ENCODE results near the gene RFFL. TPM values are rescaled to one million over a fixed set of nuclear protein-coding genes. Genes with fewer than 3 reads are reported as not detected.

RFFL gene
- polyA plus RNA-seq, 12 donors: 7.5 to 22.6 (median 9.8) TPM; not detected in 1

DNA sequence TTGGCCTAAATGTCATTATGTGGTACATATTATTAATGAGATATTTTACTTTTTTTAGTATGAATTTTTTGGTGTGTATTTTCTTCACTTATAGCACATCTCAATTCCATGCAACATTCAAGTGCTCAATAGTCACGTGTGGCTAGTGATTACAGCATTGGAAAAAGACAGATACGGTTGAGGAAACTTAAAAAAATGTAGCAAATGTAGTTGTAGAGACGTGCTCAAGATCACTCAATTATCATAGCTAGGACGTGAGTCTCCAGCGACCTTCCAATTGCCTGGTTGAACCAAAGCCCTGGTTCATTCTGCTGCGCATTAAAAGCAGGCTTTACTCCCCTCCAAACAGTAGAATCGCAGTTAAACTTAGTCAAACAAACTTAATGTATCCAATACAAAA is 84.4 kb downstream of the RFFL start:
- no peak for DNase-seq

DNA sequence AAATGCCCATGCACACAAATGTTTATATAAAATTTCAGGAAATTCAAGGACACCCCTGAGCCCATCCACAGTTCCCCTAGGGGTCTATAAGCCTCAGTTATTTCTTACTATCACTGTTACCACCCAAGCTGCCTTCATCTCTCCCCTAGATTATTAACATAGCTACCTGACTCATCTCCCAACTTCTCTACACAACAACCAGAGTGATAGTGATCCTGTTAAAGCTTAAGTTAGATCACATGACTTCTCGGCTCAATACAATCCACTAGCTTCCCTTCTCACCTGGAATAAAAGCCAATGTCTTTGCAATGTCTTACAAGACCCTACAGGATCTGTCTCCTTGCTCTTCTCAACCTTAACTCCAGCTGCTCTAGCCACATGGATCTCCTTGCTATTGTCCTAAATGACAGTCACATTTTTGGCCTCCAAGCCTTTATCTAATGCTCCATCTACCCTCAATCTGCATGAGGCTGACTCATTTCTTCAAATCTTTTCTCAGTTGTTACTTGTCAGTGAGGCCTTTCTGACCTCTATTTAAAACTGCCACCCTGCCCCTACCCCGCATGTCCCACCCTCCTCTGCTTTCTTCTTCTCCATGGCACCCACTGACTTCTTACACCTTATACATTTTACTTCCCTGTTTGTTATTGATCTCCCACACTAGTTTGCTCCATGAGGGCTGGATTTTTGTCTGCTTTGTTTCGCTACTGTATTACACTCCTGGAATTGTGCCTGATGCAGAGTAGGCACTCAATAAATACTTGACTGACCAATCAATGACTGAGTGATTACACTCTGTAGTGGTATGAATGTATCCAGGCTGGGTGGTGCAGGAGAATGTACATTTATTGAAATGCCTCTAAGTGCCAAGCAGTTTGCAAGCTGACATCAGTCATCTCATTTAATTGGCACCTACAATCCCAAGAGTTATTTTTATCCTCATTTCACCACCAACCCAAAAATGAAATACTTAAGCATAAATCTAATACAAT is 88.4 kb downstream of the RFFL start:
- DNase-seq: no peak

DNA sequence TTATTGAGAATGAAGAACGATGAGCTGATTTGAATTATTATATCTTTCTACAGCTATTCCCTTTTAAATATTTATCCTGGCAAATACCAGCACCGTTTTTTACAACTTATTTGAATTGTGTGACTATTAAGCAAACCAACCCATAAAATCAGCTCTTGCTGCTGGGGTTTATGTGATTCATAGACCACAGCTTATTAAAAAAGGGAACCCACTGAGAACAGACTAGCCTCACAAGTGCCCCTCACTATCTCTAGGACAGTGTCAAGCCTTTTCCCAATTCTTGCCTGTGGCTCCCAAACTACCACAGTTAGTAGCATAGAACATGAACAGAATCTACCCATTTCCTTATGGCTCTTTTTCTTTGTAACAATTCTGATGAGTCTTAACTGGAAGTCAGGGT is 89.3 kb downstream of the RFFL start:
- no peak for DNase-seq

DNA sequence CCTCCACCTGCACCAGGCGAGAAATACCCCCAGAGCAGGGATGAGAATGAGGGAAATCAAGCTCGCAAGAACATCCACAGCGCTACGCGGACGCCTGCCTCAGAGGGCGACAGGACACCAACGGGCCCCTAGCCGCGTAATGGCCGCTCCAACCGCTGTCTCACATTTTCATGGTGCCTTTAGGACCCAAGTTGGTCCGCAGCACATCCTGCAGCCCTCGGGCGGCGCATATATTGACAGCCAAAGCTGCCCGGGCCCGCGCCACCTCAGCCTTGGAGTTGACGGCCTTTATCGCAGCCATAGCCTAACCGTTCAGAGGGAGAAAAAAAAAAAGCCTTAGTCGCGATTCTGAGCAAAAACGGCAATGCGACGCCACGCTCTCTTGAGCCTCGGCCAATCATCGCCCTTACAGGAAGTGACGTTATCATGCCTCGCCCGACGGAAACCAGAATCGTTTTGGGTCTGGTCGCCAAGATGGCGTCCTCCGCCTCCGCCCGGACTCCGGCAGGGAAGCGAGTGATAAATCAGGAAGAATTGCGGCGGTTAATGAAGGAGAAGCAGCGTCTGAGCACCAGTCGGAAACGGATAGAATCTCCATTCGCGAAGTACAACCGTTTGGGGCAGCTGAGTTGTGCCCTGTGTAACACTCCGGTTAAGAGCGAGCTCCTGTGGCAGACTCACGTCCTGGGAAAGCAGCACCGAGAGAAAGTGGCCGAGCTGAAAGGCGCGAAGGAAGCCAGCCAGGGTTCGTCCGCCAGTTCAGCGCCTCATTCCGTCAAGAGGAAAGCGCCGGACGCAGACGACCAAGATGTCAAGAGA is 102.2 kb downstream of the RFFL start, which contains the start of the genes CCT6B and ZNF830:
Gene CCT6B, minus strand, starts transcription at position 368 of the 819 bp plus-strand sequence. Its CDS starts 67 bp downstream, at position 301.
Gene ZNF830, plus strand, starts transcription at position 448 of the 819 bp plus-strand sequence. Its CDS starts 27 bp downstream, at position 475.
- peak; percentile 98 for DNase-seq

DNA sequence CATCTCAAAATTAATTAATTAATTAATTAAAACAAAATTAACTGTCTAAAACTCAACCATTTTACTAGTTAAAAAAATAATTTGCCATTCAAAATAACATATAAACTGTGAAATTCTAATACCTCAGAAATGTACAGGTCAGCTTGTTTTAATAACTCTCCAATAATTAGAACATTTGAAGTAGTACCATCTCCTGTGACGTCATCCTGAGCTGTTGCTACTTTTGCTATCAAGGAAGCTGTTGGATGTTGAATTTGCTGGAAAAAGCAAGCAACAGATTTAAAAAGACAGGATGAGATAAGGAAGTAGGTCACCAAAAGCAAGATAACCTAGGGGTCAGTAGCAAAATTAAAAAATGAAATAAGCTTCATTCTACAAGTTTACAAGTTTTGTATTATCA is 105.1 kb downstream of the RFFL start:
- DNase-seq: no peak

Other genes with a start within 250 kb of the RFFL start
- gene CCT6B, start 102.2 kb downstream of the RFFL start, polyA plus RNA-seq (ENCODE audit: insufficient read length in 12 of 12): 1 to 10 TPM in 10 of 12 donors, not detected in 2; 1.3 to 3.8 (median 2.3) TPM
- gene ZNF830, start 102.2 kb downstream of the RFFL start, polyA plus RNA-seq (ENCODE audit: insufficient read length in 12 of 12): 10 to 100 TPM in 9 of 12 donors, 1 to 10 TPM in 2, not detected in 1; 7.9 to 17.2 (median 13.0) TPM
- 10 to 100 TPM in 11 of 12 donors, not detected in 1; 18.3 to 30.6 (median 22.8) TPM for gene LIG3, start 83.2 kb downstream of the RFFL start, polyA plus RNA-seq (ENCODE audit: insufficient read length in 12 of 12)
- 1 to 10 TPM in 11 of 12 donors, not detected in 1; 4.9 to 9.6 (median 6.0) TPM for gene RAD51D, start 56.2 kb upstream of the RFFL start, polyA plus RNA-seq (ENCODE audit: insufficient read length in 12 of 12)
- gene FNDC8, start 57.9 kb upstream of the RFFL start, polyA plus RNA-seq (ENCODE audit: insufficient read length in 12 of 12): under 1 TPM in 2 of 12 donors, not detected in 10; 0.13 to 0.32 TPM
- gene NLE1, start 78.6 kb upstream of the RFFL start, polyA plus RNA-seq (ENCODE audit: insufficient read length in 12 of 12): 10 to 100 TPM in 10 of 12 donors, 1 to 10 TPM in 1, not detected in 1; 9.4 to 17.3 (median 12.9) TPM
- 100 to 1,000 TPM in 9 of 12 donors, 10 to 100 TPM in 2, not detected in 1; 62.4 to 250 (median 193) TPM for gene UNC45B, start 84.1 kb upstream of the RFFL start, polyA plus RNA-seq (ENCODE audit: insufficient read length in 12 of 12)
- under 1 TPM in 9 of 12 donors, not detected in 3; 0.08 to 0.89 (median 0.47) TPM for gene SLC35G3, start 130.7 kb upstream of the RFFL start, polyA plus RNA-seq (ENCODE audit: insufficient read length in 12 of 12)
- gene SLFN5, start 179.4 kb upstream of the RFFL start, polyA plus RNA-seq (ENCODE audit: insufficient read length in 12 of 12): 10 to 100 TPM in 1 of 12 donors, 1 to 10 TPM in 10, not detected in 1; 5.4 to 10.9 (median 6.2) TPM